Caco-2 (cell line): ENCODE data around the gene APOBR. TPM values are rescaled to one million over a fixed set of nuclear protein-coding genes. Genes with fewer than 3 reads are reported as not detected.

Source experiments
- BruUV-seq: library from RNA; stranded (reverse); fragments of 400-500 nt; replicated peaks from 2 replicates; lab custom pipeline; 2021; lab: Mats Ljungman, UMichigan
- CTCF ChIA-PET: fragments of 300-600 bp; sonication (Branson Sonifier 250); formaldehyde crosslinking; loops from one replicate; lab custom pipeline; 2022; ENCODE audit warnings: antibody characterized with exemption; lab: Charles Lee
- POLR2A ChIA-PET: fragments of 300-600 bp; sonication (Branson Sonifier 250); formaldehyde crosslinking; loops from one replicate; lab custom pipeline; 2022; ENCODE audit warnings: antibody characterized with exemption; lab: Charles Lee
- DNase-seq, 2 experiments: peaks; one replicate each; pipeline versions ENCODE4 v3.0.0 to v3.0.0-alpha.2; 2020 to 2022
- H3K27me3 ChIP-seq: replicated peaks from 2 replicates; pipeline ENCODE4 v1.6.0; 2011; ENCODE audit warnings: low read length; ENCODE audit not compliant: control insufficient read depth, insufficient read depth
- H3K36me3 ChIP-seq: 2 replicates; pipeline ENCODE4 v1.5.1; 2011; ENCODE audit warnings: low read length; ENCODE audit not compliant: control insufficient read depth, insufficient read depth
- H3K4me1 ChIP-seq: fragments of 250-450 bp; sonication (Bioruptor Pico); 2 replicates; pipeline ENCODE4 v1.5.1; 2020; ENCODE audit warnings: mild to moderate bottlenecking
- H3K4me3 ChIP-seq: 2 replicates; pipeline ENCODE4 v1.5.1; 2011; ENCODE audit warnings: low read depth, mild to moderate bottlenecking, control low read depth, low read length
- H3K9me3 ChIP-seq: fragments of 250-450 bp; sonication (Bioruptor Pico); 2 replicates; pipeline ENCODE4 v1.5.1; 2020; ENCODE audit warnings: mild to moderate bottlenecking, moderate library complexity
- H3K27ac Mint-ChIP-seq: one replicate; pipeline ENCODE4 v1.8.0; 2022; ENCODE audit warnings: mixed read lengths; ENCODE audit not compliant: unreplicated experiment
- H3K27me3 Mint-ChIP-seq: one replicate; pipeline ENCODE4 v1.8.0; 2022; ENCODE audit warnings: mixed read lengths; ENCODE audit not compliant: insufficient read depth, unreplicated experiment
- H3K36me3 Mint-ChIP-seq: one replicate; pipeline ENCODE4 v1.8.0; 2022; ENCODE audit warnings: mild to moderate bottlenecking, mixed read lengths; ENCODE audit not compliant: insufficient read depth, unreplicated experiment
- H3K4me1 Mint-ChIP-seq: one replicate; pipeline ENCODE4 v1.8.0; 2022; ENCODE audit warnings: low read depth, mixed read lengths; ENCODE audit not compliant: unreplicated experiment
- H3K4me3 Mint-ChIP-seq: one replicate; pipeline ENCODE4 v1.8.0; 2022; ENCODE audit warnings: mild to moderate bottlenecking, moderate library complexity, mixed read lengths; ENCODE audit not compliant: unreplicated experiment
- H3K9me3 Mint-ChIP-seq: one replicate; pipeline ENCODE4 v1.8.0; 2022; ENCODE audit warnings: mixed read lengths; ENCODE audit not compliant: unreplicated experiment
- intact Hi-C: fragments of 100-400 bp; cut with micrococcal nuclease; formaldehyde crosslinking; loops from one replicate; pipeline ENCODE4 v1.10.0; 2022; ENCODE audit not compliant: unreplicated experiment
- total RNA-seq: library from RNA; stranded (reverse); gene quantifications from 2 replicates; pipeline ENCODE4 v1.2.3, GENCODE V29; 2022
- TF ChIP-seq, protein P1 (sequence below), 2 experiments: fragments of 200-600 bp in 1 of 2; IDR thresholded peaks; 1 replicate in 1 of 2; 2 replicates in 1 of 2; pipeline versions ENCODE4 v1.5.1 to v1.8.0; 2011 to 2022; ENCODE audit warnings: antibody characterized with exemption in 1 of 2, control low read depth in 1 of 2, inconsistent platforms in 1 of 2, low read depth in 1 of 2, low read length in 1 of 2, mild to moderate bottlenecking in 1 of 2, moderate library complexity in 1 of 2; ENCODE audit not compliant: insufficient read depth in 1 of 2, severe bottlenecking in 1 of 2, unreplicated experiment in 1 of 2

Gene APOBR
- total RNA-seq, 1 experiment from 2014 or later = 0.61 TPM

- POLR2A ChIA-PET = no interaction called here
- intact Hi-C loops = no loop called here
- CTCF ChIA-PET = no interaction called here
These were observed 7.8 kb downstream of the APOBR start for GRCh38 chr16:28502290-28502689.

GRCh38 chr16:28503470-28504259, 9.2 kb downstream of the APOBR start:
- intact Hi-C loops = loop anchor here (2.0 kb wide), 1 partner anchor 13 kb away; no protein-coding TSS in a partner anchor
- H3K27me3 Mint-ChIP-seq = no peaks in the 10 kb centered on the region
- no peaks in the 10 kb centered on the region; the same call in 1 of the 2 replicates for H3K27me3 ChIP-seq
- POLR2A ChIA-PET = interaction anchor here (0.6 kb wide), 1 partner anchor 12 kb away, joined by 4 read pairs; the partner anchor contains the start of gene CLN3
- no peaks in the 10 kb centered on the region for H3K4me1 Mint-ChIP-seq
- H3K36me3 ChIP-seq = no peaks in the 10 kb centered on the region
- no peaks in the 10 kb centered on the region for H3K36me3 Mint-ChIP-seq
- CTCF ChIA-PET = interaction anchor here (1.1 kb wide), 1 partner anchor 13 kb away, joined by 3 read pairs; no protein-coding TSS in a partner anchor
- no TSS peak for BruUV-seq
- peaks cover 11% of the 10 kb centered on the region for H3K4me1 ChIP-seq
- no peak overlapping the region for H3K4me3 ChIP-seq
- no peaks in the 10 kb centered on the region for H3K9me3 Mint-ChIP-seq
- DNase-seq = no peak
- H3K27ac Mint-ChIP-seq = no peak overlapping the region
- TF ChIP-seq, protein P1, sequence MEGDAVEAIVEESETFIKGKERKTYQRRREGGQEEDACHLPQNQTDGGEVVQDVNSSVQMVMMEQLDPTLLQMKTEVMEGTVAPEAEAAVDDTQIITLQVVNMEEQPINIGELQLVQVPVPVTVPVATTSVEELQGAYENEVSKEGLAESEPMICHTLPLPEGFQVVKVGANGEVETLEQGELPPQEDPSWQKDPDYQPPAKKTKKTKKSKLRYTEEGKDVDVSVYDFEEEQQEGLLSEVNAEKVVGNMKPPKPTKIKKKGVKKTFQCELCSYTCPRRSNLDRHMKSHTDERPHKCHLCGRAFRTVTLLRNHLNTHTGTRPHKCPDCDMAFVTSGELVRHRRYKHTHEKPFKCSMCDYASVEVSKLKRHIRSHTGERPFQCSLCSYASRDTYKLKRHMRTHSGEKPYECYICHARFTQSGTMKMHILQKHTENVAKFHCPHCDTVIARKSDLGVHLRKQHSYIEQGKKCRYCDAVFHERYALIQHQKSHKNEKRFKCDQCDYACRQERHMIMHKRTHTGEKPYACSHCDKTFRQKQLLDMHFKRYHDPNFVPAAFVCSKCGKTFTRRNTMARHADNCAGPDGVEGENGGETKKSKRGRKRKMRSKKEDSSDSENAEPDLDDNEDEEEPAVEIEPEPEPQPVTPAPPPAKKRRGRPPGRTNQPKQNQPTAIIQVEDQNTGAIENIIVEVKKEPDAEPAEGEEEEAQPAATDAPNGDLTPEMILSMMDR (IDR thresholded peaks at IDR 0.05; ENCODE audit: insufficient read depth in 1 of 2, low read depth in 1 of 2, low read length in 1 of 2, severe bottlenecking in 1 of 2, unreplicated experiment in 1 of 2) = no peak
- no peaks in the 10 kb centered on the region for H3K9me3 ChIP-seq
- no peak overlapping the region for H3K4me3 Mint-ChIP-seq

More at GRCh38 chr16:28502290-28502689, 7.8 kb downstream of the APOBR start:
- Mint-ChIP-seq H3K27me3 (no peaks in the 10 kb centered on the region), H3K4me1 (no peaks in the 10 kb centered on the region), H3K27ac (no peak overlapping the region), H3K9me3 (no peaks in the 10 kb centered on the region), H3K4me3 (no peak overlapping the region), H3K36me3 (no peaks in the 10 kb centered on the region)
- TF ChIP-seq, protein P1 (IDR thresholded peaks at IDR 0.05; ENCODE audit: insufficient read depth in 1 of 2, low read depth in 1 of 2, low read length in 1 of 2, severe bottlenecking in 1 of 2, unreplicated experiment in 1 of 2) = no peak
- Histone ChIP-seq H3K36me3 (no peaks in the 10 kb centered on the region), H3K27me3 (no peaks in the 10 kb centered on the region), H3K4me3 (no peak overlapping the region), H3K4me1 (peaks cover 11% of the 10 kb centered on the region), H3K9me3 (no peaks in the 10 kb centered on the region)
- DNase-seq = no peak
- no TSS peak for BruUV-seq

DNA sequence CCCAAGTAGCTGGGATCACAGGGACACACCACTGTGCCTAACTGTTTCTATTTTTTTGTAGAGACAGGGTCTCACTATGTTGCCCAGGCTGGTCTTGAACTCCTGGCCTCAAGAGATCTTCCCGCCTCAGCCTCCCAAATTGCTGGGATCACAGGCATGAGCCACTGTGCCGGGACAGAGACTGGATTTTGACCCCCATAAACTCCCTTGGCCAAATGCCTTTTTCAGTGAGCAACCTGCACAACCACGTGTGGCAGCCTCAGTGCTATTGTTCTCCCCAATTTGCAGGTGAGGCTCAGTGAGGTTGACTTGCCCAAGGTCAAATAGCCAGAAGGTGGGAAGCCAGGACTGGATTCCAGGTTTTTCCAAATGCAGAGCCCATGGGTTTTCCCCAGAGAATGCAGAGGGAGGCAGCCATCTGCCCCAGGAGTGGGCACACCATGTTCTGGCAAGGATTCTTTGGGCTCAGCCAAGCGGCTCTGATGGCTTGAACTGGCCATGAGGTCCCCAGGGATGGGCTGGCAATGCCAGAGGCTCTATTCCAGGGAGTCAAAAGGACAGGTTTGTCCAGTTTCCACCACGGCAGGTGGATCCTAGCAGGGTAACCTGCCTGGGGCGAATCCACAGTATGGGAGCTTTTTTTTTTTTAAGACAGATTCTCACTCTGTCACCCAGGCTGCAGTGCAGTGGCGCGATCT, 10.4 kb downstream of the APOBR start:
- Mint-ChIP-seq H3K9me3 (no peaks in the 10 kb centered on the region), H3K27me3 (no peaks in the 10 kb centered on the region), H3K4me3 (no peak overlapping the region), H3K36me3 (no peaks in the 10 kb centered on the region), H3K27ac (no peak overlapping the region), H3K4me1 (no peaks in the 10 kb centered on the region)
- Histone ChIP-seq H3K27me3 (no peaks in the 10 kb centered on the region; the same call in 1 of the 2 replicates), H3K4me1 (peaks cover 11% of the 10 kb centered on the region), H3K9me3 (no peaks in the 10 kb centered on the region), H3K36me3 (no peaks in the 10 kb centered on the region), H3K4me3 (no peak overlapping the region)
- CTCF ChIA-PET = no interaction called here
- peak; percentile 63 to 71 for DNase-seq
- POLR2A ChIA-PET = no interaction called here
- TF ChIP-seq, protein P1 (IDR thresholded peaks at IDR 0.05; ENCODE audit: insufficient read depth in 1 of 2, low read depth in 1 of 2, low read length in 1 of 2, severe bottlenecking in 1 of 2, unreplicated experiment in 1 of 2) = no peak
- BruUV-seq = no TSS peak
- intact Hi-C loops = loop anchor here (2.0 kb wide), 1 partner anchor 14 kb away; no protein-coding TSS in a partner anchor
